Right cardiac atrium (tissue), 5 donors: ENCODE results near the gene SLC25A30. TPM values are rescaled to one million over a fixed set of nuclear protein-coding genes. Genes with fewer than 3 reads are reported as not detected.

Experiments used
- polyA plus RNA-seq: library from polyadenylated mRNA; stranded (reverse); fragments of 200-250 nt; gene quantifications from one replicate; pipeline ENCODE4 v1.2.3, GENCODE V29; 2013
- total RNA-seq, 4 donors: library from RNA; stranded (reverse); fragmentation: NEBNext Ultra II Directional; extraction: Animal tissue kit (Norgen Biotek cat#: 25700); gene quantifications; one replicate each; pipeline ENCODE4 v1.2.1, GENCODE V29; 2021
- donor health status: healthy with polysubstance abuse.
- donor health status: DM: no; HTN: yes; CAD: no.
- donor health status: DM: no; HTN: no; CAD: no.
- donor health status: DM: no; HTN: yes; CAD: no; lungs with severe emphysema.
- donor health status: DM: yes; HTN: yes; CAD: no.

The SLC25A30 gene
- total and polyA plus RNA-seq, 5 donors: 29.8 to 72.2 (median 63.6) TPM

Other genes with a start within 250 kb of the SLC25A30 start
- gene KCTD4, start 217.3 kb downstream of the SLC25A30 start, total RNA-seq: under 1 TPM in 2 of 4 donors, not detected in 2; 0.17 to 0.34 TPM
- 0.48 TPM for gene KCTD4, start 217.3 kb downstream of the SLC25A30 start, polyA plus RNA-seq
- 1,000 to 10,000 TPM; 3,534 to 4,755 (median 4,285) TPM for gene TPT1, start 77.2 kb downstream of the SLC25A30 start, total RNA-seq
- 8,085 TPM for gene TPT1, start 77.2 kb downstream of the SLC25A30 start, polyA plus RNA-seq
- gene COG3, start 46.6 kb upstream of the SLC25A30 start, total RNA-seq: 10 to 100 TPM; 16.2 to 23.9 (median 17.9) TPM
- 10.4 TPM for gene COG3, start 46.6 kb upstream of the SLC25A30 start, polyA plus RNA-seq
- gene ERICH6B, start 197.4 kb upstream of the SLC25A30 start, total RNA-seq: not detected
- gene ERICH6B, start 197.4 kb upstream of the SLC25A30 start, polyA plus RNA-seq: not detected